Psoas muscle (tissue), 8 donors: ENCODE measurements around the gene LCN10. TPM values are rescaled to one million over a fixed set of nuclear protein-coding genes. Genes with fewer than 3 reads are reported as not detected.

Source experiments
- ATAC-seq, 4 donors: fragments of 200-7000 bp; cut with Tn5 transposase; one replicate each; pipeline ENCODE4 v1.9.1; 2020; ENCODE audit warnings: moderate library complexity in 3 of 4, mild to moderate bottlenecking in 2 of 4
- DNase-seq, 2 donors: peaks; one replicate each; pipeline ENCODE4 v3.0.0-alpha.2; 2020
- H3K27ac ChIP-seq: fragments of 200-600 bp; one replicate; pipeline ENCODE4 v1.8.0; 2022
- H3K27me3 ChIP-seq, 3 donors: fragments of 200-600 bp in 1 of 3; one replicate each; pipeline versions ENCODE4 v1.6.1 to v1.8.0; 2013 to 2022; ENCODE audit warnings: low read length in 2 of 3, mild to moderate bottlenecking in 2 of 3, moderate library complexity in 1 of 3; ENCODE audit not compliant: insufficient read depth in 3 of 3
- H3K36me3 ChIP-seq, 2 donors: fragments of 200-600 bp in 1 of 2; one replicate each; pipeline versions ENCODE4 v1.6.1 to v1.8.0; 2013 to 2022; ENCODE audit warnings: low read depth in 1 of 2, mild to moderate bottlenecking in 1 of 2, moderate library complexity in 1 of 2; ENCODE audit not compliant: insufficient read depth in 1 of 2
- H3K4me1 ChIP-seq: fragments of 200-600 bp; one replicate; pipeline ENCODE4 v1.8.0; 2022
- H3K4me3 ChIP-seq: fragments of 200-600 bp; one replicate; pipeline ENCODE4 v1.8.0; 2022; ENCODE audit warnings: mild to moderate bottlenecking
- H3K9me3 ChIP-seq: fragments of 200-600 bp; one replicate; pipeline ENCODE4 v1.8.0; 2022
- WGBS, 3 donors: extraction: QIAGEN DNeasy Blood & Tissue Kit; methylation state at CpG; one replicate each; pipeline versions ENCODE4 v1.1.6 to v1.1.7; 2013; 5-methylcytosine and 5-hydroxymethylcytosine counted together
- intact Hi-C, 2 donors: fragments of 100-400 bp; cut with DNase I; formaldehyde crosslinking; loops; one replicate each; pipeline versions ENCODE4 v1.11.0 to v1.14.2; 2022
- polyA plus RNA-seq, 3 donors: library from polyadenylated mRNA; stranded (reverse); fragments of 200-250 nt; gene quantifications; one replicate each; pipeline ENCODE4 v1.2.3, GENCODE V29; 2013
- total RNA-seq, 4 donors: library from RNA; stranded (reverse); fragmentation: NEBNext Ultra II Directional in 2 of 4; extraction: Animal tissue kit (Norgen Biotek cat#: 25700) in 2 of 4; gene quantifications; one replicate each; pipeline versions ENCODE4 v1.2.1 to v1.2.4, GENCODE V29; 2021 to 2023
- TF ChIP-seq, protein P1 (sequence below): fragments of 200-600 bp; IDR thresholded peaks from one replicate; pipeline ENCODE4 v1.8.0; 2022; ENCODE audit warnings: antibody characterized with exemption
- donor health status: healthy with polysubstance abuse.
- donor health status: DM: no; HTN: no; CAD: no; lungs with moderate emphysema.
- donor health status: Bipolar disorder and iron deficiency.
- donor health status: healthy.
- donor health status: DM: yes; HTN: yes; CAD: no.
- donor health status: DM: no; HTN: no; CAD: no.
- donor health status: DM: no; HTN: no; CAD: no.
- donor health status: DM: yes; HTN: yes; CAD: no.

LCN10 gene
- total and polyA plus RNA-seq, 7 donors, result 3.0 to 4.9 (median 4.0) TPM; not detected in 1

DNA sequence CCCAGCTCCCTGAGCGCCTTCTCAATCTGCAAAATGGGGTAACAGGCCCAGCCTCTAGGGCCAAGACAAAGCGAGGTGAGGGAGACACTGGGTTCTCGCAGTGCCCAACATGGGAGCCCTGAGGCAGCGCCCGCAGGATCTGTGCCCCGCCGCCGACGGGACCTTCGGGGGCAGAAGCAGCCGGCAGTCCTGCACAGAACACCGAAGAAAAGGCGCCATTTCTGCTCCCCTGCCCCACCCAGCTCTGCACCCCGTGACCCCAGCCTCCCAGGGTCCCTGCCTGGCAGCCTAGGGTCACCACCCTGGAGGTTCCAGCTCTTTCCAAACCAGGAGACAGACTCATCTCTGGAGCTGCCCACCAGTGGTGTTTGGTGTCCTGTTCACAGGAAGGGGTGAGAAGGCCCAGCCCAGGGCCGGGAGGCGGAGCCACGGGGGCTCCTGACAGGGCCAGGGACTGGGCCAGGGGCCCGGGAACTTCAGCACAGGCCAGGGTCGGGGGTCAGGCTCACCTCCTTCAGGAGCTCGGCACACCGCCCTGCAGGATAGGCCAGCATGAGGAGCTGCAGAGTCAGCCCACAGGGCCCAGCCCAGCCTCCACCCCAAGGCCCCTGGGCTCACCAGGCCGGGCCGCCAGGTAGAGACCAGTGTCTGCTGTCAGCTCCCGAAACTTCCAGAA lies 12.0 kb upstream of the LCN10 start:
- intact Hi-C loops, result no loop called here

DNA sequence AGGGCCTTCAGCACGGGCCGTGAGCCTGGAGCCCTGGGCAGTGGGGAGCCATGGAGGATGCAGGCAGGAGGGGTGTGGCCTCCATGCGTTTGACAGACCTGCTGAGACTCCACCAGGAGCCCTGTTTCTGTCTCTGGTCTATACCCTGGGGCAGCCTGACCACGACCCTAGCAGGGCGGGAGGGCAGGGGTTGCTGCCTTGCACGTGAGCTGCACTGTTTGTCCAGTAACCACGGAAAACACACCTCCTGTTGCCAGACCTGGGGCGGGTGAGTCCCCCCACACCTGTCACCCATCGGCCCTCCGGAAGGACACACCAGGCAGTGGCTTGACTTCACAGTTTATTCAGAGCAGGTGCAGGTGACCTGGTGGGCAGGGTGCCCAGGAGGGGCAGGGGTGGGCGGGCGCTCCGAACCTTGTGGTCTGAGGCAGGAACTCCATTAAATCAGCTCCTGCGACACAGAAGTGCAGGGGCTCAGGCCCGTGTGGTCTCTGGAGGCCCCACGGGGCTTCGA lies 11.4 kb upstream of the LCN10 start:
- WGBS, 3 donors, result 72 to 82% (median 78%) methylated on average over 17 of the region's 17 CpGs
- H3K27me3 ChIP-seq, result no peaks in the 10 kb centered on the region
- no peaks in the 10 kb centered on the region for H3K9me3 ChIP-seq
- no peak overlapping the region for H3K4me3 ChIP-seq
- DNase-seq, result no peak
- H3K36me3 ChIP-seq, result no peaks in the 10 kb centered on the region
- no peak overlapping the region for H3K27ac ChIP-seq
- H3K4me1 ChIP-seq, result peaks cover 11% of the 10 kb centered on the region
- intact Hi-C loops, result no loop called here
- ATAC-seq, result no peak
- TF ChIP-seq, protein P1, sequence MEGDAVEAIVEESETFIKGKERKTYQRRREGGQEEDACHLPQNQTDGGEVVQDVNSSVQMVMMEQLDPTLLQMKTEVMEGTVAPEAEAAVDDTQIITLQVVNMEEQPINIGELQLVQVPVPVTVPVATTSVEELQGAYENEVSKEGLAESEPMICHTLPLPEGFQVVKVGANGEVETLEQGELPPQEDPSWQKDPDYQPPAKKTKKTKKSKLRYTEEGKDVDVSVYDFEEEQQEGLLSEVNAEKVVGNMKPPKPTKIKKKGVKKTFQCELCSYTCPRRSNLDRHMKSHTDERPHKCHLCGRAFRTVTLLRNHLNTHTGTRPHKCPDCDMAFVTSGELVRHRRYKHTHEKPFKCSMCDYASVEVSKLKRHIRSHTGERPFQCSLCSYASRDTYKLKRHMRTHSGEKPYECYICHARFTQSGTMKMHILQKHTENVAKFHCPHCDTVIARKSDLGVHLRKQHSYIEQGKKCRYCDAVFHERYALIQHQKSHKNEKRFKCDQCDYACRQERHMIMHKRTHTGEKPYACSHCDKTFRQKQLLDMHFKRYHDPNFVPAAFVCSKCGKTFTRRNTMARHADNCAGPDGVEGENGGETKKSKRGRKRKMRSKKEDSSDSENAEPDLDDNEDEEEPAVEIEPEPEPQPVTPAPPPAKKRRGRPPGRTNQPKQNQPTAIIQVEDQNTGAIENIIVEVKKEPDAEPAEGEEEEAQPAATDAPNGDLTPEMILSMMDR, result no peak

More for the DNA sequence above, 12.0 kb upstream of the LCN10 start:
- Histone ChIP-seq H3K9me3 (no peaks in the 10 kb centered on the region), H3K27ac (no peak overlapping the region), H3K27me3 (no peaks in the 10 kb centered on the region), H3K36me3 (no peaks in the 10 kb centered on the region), H3K4me1 (peaks cover 11% of the 10 kb centered on the region), H3K4me3 (no peak overlapping the region)
- DNase-seq, result no peak
- TF ChIP-seq, protein P1, result no peak
- 76 to 86% (median 82%) methylated on average over 21 to 24 of the region's 24 CpGs for WGBS, 3 donors
- no peak for ATAC-seq

DNA sequence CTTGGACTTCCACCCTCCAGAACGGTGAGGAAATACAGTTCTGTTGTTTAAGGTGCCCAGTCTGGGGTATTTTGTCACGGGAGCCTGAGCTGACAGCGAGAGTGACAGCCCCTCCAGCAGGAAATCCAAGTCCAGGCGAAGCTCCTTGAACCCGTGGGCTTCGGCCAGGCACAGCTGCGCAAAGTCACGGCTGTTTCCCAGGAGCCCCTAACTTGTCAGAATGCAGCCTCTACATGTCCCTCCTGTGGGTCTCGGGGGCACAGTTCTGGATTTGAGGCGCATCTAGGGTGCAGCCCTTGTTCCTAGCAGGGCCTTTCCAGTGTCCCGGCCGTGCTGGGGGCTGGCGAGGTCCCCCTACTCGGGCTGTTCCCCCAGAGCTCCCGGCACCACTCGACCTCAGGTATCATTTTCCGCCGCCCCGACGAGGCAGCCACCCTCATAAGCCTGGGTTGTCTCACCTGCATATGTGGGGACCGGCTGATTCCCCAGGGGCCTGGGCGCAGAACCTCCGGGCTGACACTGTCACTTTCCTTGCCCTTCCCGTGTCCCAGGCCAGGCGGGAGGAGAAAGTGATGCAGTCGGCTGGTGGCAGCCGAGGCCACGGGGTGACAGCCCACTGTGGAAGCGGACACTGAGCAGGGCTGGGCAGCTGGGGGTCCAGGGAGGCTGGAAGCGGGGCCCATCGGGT lies 10.8 kb upstream of the LCN10 start:
- Histone ChIP-seq H3K4me3 (no peak overlapping the region), H3K4me1 (peaks cover 11% of the 10 kb centered on the region), H3K9me3 (no peaks in the 10 kb centered on the region), H3K27ac (no peak overlapping the region), H3K27me3 (no peaks in the 10 kb centered on the region), H3K36me3 (no peaks in the 10 kb centered on the region)
- ATAC-seq, result no peak
- TF ChIP-seq, protein P1, result no peak
- 82 to 83% (median 82%) methylated on average over 31 of the region's 31 CpGs for WGBS, 3 donors
- intact Hi-C loops, result no loop called here
- no peak for DNase-seq

DNA sequence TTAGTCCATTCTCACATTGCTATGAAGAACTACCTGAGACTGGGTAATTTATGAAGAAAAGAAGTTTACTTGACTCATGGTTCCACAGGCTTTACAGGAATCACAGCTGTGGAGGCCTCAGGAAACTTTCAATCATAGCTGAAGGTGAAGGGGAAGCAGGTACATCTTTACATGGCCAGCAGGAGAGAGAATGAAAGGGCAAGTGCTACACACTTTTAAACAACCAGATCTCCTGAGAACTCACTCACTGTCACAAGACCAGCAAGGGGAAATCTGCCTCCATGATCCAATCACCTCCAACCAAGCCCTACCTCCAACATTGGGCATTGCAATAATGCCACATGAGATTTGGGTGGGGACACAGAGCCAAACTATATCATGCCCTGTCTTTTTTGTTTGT lies 9.1 kb upstream of the LCN10 start:
- no peaks in the 10 kb centered on the region for H3K9me3 ChIP-seq
- DNase-seq (no peak), ATAC-seq (no peak)
- H3K4me3 ChIP-seq, result no peak overlapping the region
- intact Hi-C loops, result no loop called here
- H3K27ac ChIP-seq, result no peak overlapping the region
- no peaks in the 10 kb centered on the region for H3K36me3 ChIP-seq
- TF ChIP-seq, protein P1, result no peak
- no peaks in the 10 kb centered on the region for H3K4me1 ChIP-seq
- H3K27me3 ChIP-seq, result no peaks in the 10 kb centered on the region
